Activated CD8-positive, alpha-beta T cell treated with anti-CD3 and anti-CD28 coated beads for 36 hours (primary cell): ENCODE measurements around the gene BRINP2. TPM values are rescaled to one million over a fixed set of nuclear protein-coding genes. Genes with fewer than 3 reads are reported as not detected.

Experiments
- ATAC-seq: fragments of 200-7000 bp; cut with Tn5 transposase; one replicate; pipeline ENCODE4 v1.10.0; 2021; ENCODE audit warnings: mild to moderate bottlenecking, moderate library complexity
- CTCF ChIA-PET: fragments of 350-600 bp; sonication (Branson Sonifier 250); formaldehyde crosslinking; loops from one replicate; lab custom pipeline; 2021; ENCODE audit warnings: antibody characterized with exemption; lab: Charles Lee
- POLR2A ChIA-PET: fragments of 350-600 bp; sonication (Branson Sonifier 250); formaldehyde crosslinking; loops from one replicate; lab custom pipeline; 2021; ENCODE audit warnings: antibody characterized with exemption; lab: Charles Lee
- DNase-seq: peaks from one replicate; pipeline ENCODE4 v3.0.0-alpha.2; 2020
- H3K27ac Mint-ChIP-seq: one replicate; pipeline ENCODE4 v1.8.0; 2021; ENCODE audit warnings: mild to moderate bottlenecking, mixed read lengths
- H3K27me3 Mint-ChIP-seq: one replicate; pipeline ENCODE4 v1.8.0; 2021; ENCODE audit warnings: mixed read lengths
- H3K36me3 Mint-ChIP-seq: one replicate; pipeline ENCODE4 v1.8.0; 2021; ENCODE audit warnings: low read depth, mixed read lengths
- H3K4me1 Mint-ChIP-seq: one replicate; pipeline ENCODE4 v1.8.0; 2021; ENCODE audit warnings: low read depth, mixed read lengths
- H3K4me3 Mint-ChIP-seq: one replicate; pipeline ENCODE4 v1.8.0; 2021; ENCODE audit warnings: mild to moderate bottlenecking, moderate library complexity, mixed read lengths
- H3K9me3 Mint-ChIP-seq: one replicate; pipeline ENCODE4 v1.8.0; 2021; ENCODE audit warnings: mixed read lengths
- intact Hi-C: fragments of 100-400 bp; cut with micrococcal nuclease; formaldehyde crosslinking; loops from one replicate; pipeline ENCODE4 v1.10.0; 2022
- total RNA-seq, 2 experiments: library from RNA; stranded (reverse); gene quantifications; one replicate each; pipeline ENCODE4 v1.2.3, GENCODE V29; 2021
- TF ChIP-seq, protein P1 (sequence below): fragments of 200-600 bp; IDR thresholded peaks from one replicate; pipeline ENCODE4 v1.8.0; 2022; ENCODE audit warnings: antibody characterized with exemption, mild to moderate bottlenecking

Gene BRINP2
- total RNA-seq, 2 experiments from 2014 or later = not detected

DNA sequence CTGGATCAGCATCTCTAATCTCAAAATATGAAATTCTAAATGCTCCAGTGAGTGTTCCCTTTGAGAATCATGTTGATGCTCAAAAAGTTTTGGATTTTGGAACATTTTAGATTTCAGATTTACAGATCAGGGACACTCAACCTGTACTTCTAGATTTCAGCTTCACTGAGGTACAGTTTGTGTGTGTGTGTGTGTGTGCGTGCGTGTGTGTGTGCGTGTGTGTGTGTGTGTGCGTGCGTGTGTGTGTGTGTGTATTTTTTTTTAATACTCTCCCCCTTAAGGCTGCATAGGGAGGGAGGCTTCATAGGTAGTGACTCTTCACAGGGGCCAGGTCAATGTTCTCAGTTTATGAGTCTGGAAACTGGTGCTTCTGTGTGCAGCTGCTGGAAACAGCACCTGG, 77.5 kb downstream of the BRINP2 start:
- intact Hi-C loops = no loop called here
- Mint-ChIP-seq H3K27ac (no peak overlapping the region), H3K27me3 (no peaks in the 10 kb centered on the region), H3K4me1 (no peaks in the 10 kb centered on the region), H3K9me3 (no peaks in the 10 kb centered on the region), H3K36me3 (no peaks in the 10 kb centered on the region), H3K4me3 (no peak overlapping the region)
- CTCF ChIA-PET = no interaction called here
- DNase-seq = no peak
- TF ChIP-seq, protein P1, sequence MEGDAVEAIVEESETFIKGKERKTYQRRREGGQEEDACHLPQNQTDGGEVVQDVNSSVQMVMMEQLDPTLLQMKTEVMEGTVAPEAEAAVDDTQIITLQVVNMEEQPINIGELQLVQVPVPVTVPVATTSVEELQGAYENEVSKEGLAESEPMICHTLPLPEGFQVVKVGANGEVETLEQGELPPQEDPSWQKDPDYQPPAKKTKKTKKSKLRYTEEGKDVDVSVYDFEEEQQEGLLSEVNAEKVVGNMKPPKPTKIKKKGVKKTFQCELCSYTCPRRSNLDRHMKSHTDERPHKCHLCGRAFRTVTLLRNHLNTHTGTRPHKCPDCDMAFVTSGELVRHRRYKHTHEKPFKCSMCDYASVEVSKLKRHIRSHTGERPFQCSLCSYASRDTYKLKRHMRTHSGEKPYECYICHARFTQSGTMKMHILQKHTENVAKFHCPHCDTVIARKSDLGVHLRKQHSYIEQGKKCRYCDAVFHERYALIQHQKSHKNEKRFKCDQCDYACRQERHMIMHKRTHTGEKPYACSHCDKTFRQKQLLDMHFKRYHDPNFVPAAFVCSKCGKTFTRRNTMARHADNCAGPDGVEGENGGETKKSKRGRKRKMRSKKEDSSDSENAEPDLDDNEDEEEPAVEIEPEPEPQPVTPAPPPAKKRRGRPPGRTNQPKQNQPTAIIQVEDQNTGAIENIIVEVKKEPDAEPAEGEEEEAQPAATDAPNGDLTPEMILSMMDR = no peak
- POLR2A ChIA-PET = no interaction called here
- no peak for ATAC-seq

DNA sequence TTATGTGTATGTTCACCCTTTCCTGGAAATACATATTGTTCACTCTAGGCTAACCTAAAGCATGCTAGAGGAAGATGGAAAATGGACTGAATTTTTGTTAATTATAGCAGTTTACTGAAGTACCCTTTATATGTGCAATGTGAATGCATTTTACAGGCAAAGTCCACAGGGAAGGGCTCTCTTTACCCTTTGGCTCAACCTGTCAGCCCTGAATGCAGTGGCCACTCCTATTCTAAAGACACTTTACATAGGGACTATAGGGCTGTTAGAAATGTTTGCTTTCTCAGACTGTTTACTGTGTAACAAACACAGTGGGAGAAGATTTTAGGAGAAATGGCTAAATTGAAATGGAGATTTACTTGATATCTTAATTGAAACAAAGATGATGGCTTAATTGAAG, 78.5 kb downstream of the BRINP2 start:
- no peak overlapping the region for H3K4me3 Mint-ChIP-seq
- CTCF ChIA-PET = no interaction called here
- POLR2A ChIA-PET = no interaction called here
- H3K27me3 Mint-ChIP-seq = no peaks in the 10 kb centered on the region
- intact Hi-C loops = no loop called here
- TF ChIP-seq, protein P1 = no peak
- DNase-seq (no peak), ATAC-seq (no peak)
- H3K36me3 Mint-ChIP-seq = no peaks in the 10 kb centered on the region
- no peaks in the 10 kb centered on the region for H3K4me1 Mint-ChIP-seq
- no peak overlapping the region for H3K27ac Mint-ChIP-seq
- H3K9me3 Mint-ChIP-seq = no peaks in the 10 kb centered on the region

DNA sequence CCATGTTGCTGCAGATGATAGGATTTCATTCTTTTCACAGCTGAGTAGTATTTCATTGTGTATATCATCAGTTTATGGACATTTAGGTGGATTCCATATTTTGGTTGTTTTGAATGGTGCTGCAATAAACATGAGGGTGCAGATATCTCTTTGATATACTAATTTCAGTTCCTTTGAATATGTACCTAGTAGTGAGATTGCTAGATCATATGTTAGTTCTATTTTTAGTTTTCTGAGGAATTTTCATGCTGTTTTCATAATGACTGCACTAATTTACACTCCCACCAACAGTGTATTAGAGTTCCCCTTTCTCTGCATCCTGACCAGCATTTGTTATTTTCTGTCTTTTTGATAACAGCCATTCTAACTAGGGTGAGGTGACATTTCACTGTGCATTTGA, 82.1 kb downstream of the BRINP2 start:
- intact Hi-C loops = no loop called here
- DNase-seq = no peak
- Mint-ChIP-seq H3K4me3 (no peak overlapping the region), H3K9me3 (no peaks in the 10 kb centered on the region), H3K27ac (no peak overlapping the region), H3K36me3 (no peaks in the 10 kb centered on the region), H3K4me1 (no peaks in the 10 kb centered on the region), H3K27me3 (no peaks in the 10 kb centered on the region)
- ATAC-seq = no peak
- CTCF ChIA-PET = no interaction called here
- POLR2A ChIA-PET = no interaction called here
- TF ChIP-seq, protein P1 = no peak

DNA sequence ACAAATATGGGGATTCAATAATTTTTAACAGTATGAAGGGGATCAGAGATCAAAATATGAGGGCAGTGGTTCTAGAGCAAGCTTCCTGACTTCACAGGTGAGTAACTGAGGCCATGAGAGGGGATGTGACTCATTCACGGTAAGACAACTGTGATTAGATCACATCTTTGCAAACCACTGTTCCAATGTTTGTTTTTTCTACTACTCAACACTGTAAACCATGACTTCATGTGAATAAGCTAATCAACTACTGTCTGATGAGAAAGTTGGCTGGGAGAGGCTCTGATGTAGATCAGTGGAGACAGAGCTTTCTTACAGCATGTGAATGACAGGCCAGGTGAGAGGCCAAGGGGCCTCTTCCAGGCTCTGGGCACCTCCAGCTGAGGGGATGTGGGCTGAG, 84.7 kb downstream of the BRINP2 start:
- ATAC-seq = no peak
- no peak overlapping the region for H3K27ac Mint-ChIP-seq
- intact Hi-C loops = no loop called here
- no peaks in the 10 kb centered on the region for H3K27me3 Mint-ChIP-seq
- TF ChIP-seq, protein P1 = no peak
- H3K36me3 Mint-ChIP-seq = no peaks in the 10 kb centered on the region
- no peaks in the 10 kb centered on the region for H3K9me3 Mint-ChIP-seq
- no peaks in the 10 kb centered on the region for H3K4me1 Mint-ChIP-seq
- no peak for DNase-seq
- ChIA-PET POLR2A (no interaction called here), CTCF (interaction anchor here (1.2 to 1.5 kb wide), 2 partner anchors 11 to 690 kb away, joined by 3 read pairs; no protein-coding TSS in a partner anchor)
- no peak overlapping the region for H3K4me3 Mint-ChIP-seq

DNA sequence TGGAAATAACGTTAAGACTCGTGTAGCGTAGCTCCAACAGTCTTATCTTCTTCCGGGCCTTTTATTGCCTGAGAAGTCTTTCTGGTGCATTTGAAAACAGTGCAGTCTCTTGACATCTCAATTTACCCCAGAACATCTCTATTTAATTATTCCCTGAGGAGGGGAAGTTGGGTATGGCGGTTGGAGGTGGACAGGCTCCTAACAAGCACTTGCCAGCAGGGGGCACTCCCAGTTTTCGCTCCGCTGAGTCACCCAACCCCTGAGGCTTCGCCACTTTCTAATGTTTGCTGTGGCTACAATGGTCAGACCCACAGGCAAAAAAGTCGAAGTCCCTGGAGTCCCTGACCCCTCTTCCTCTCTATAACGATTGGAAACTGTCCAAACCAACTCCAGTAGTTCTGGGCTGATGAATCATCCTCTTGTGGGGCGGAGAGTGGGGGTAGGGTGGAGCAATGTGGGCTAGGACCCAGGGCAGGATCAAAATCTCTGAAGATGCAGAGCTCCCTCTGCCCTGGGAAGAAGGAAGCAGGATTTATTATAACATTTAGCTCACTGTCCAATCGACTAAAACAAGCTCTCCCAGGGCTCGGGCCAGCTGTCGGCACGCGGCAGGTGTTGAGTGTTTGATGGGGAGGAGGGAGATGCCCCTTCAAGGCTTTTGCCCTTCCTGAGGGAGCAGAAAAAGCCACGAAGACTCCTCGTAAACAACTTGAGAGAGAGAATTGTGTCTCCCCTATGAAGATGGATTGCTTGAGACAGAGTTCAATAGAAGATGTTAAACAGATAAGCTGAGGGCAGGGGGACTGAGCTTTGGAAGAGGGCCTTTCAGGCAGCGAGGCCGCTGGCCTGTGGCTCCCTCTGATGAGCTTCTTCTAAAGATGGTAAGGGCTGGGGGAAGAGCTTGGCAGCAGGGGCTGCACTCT, 85.7 kb downstream of the BRINP2 start:
- TF ChIP-seq, protein P1 = peak; percentile 23

More for the DNA sequence above, 85.7 kb downstream of the BRINP2 start:
- ChIA-PET CTCF (interaction anchor here (0.7 kb wide), 1 partner anchor 19 kb away, joined by 3 read pairs; no protein-coding TSS in a partner anchor), POLR2A (no interaction called here)
- Mint-ChIP-seq H3K27me3 (no peaks in the 10 kb centered on the region), H3K9me3 (no peaks in the 10 kb centered on the region), H3K27ac (no peak overlapping the region), H3K36me3 (no peaks in the 10 kb centered on the region), H3K4me3 (no peak overlapping the region), H3K4me1 (no peaks in the 10 kb centered on the region)
- intact Hi-C loops = no loop called here
- DNase-seq (peak; percentile 15), ATAC-seq (no peak)
